CD4-positive, alpha-beta T cell (primary cell): ENCODE results near the gene STK35. TPM values are rescaled to one million over a fixed set of nuclear protein-coding genes. Genes with fewer than 3 reads are reported as not detected.

Experiments
- ATAC-seq: fragments of 200-7000 bp; cut with Tn5 transposase; one replicate; pipeline ENCODE4 v1.10.0; 2022; ENCODE audit warnings: mild to moderate bottlenecking; ENCODE audit not compliant: poor library complexity
- CTCF ChIA-PET: fragments of 350-600 bp; sonication (Branson Sonifier 250); formaldehyde crosslinking; loops from one replicate; lab custom pipeline; 2021; ENCODE audit warnings: antibody characterized with exemption, inconsistent platforms; lab: Charles Lee
- POLR2A ChIA-PET: fragments of 350-600 bp; sonication (Branson Sonifier 250); formaldehyde crosslinking; loops from one replicate; lab custom pipeline; 2021; ENCODE audit warnings: antibody characterized with exemption, inconsistent platforms; lab: Charles Lee
- DNase-seq, 14 experiments: peaks; one replicate each; pipeline ENCODE4 v3.0.0-alpha.2; 2013 to 2020; ENCODE audit warnings: mixed read lengths in 2 of 14
- H3K27ac ChIP-seq, 2 donors: one replicate each; pipeline versions ENCODE4 v1.5.1 to v1.7.0; 2013; ENCODE audit warnings: low read length in 2 of 2, low read depth in 1 of 2, mild to moderate bottlenecking in 1 of 2
- H3K27me3 ChIP-seq, 2 experiments: 1 replicate in 1 of 2; 2 replicates in 1 of 2; pipeline versions ENCODE4 v1.6.1 to v1.7.0; 2013; ENCODE audit warnings: low read length in 2 of 2, control low read depth in 1 of 2, mild to moderate bottlenecking in 1 of 2, moderate library complexity in 1 of 2; ENCODE audit not compliant: insufficient read depth in 2 of 2, control insufficient read depth in 1 of 2
- H3K36me3 ChIP-seq: one replicate; pipeline ENCODE4 v1.6.1; 2013; ENCODE audit warnings: low read length, control low read depth; ENCODE audit not compliant: insufficient read depth
- H3K4me1 ChIP-seq: one replicate; pipeline ENCODE4 v1.6.1; 2013; ENCODE audit warnings: low read length, control low read depth; ENCODE audit not compliant: insufficient read depth
- H3K4me3 ChIP-seq: one replicate; pipeline ENCODE4 v1.5.1; 2013; ENCODE audit warnings: mild to moderate bottlenecking, low read length, moderate library complexity
- H3K9me3 ChIP-seq, 2 experiments: 1 replicate in 1 of 2; 2 replicates in 1 of 2; pipeline versions ENCODE4 v1.6.1 to v1.7.0; 2013; ENCODE audit warnings: low read length in 2 of 2, mild to moderate bottlenecking in 2 of 2, control low read depth in 1 of 2, moderate library complexity in 1 of 2; ENCODE audit not compliant: control insufficient read depth in 1 of 2, insufficient read depth in 1 of 2
- H3K27ac Mint-ChIP-seq: one replicate; pipeline ENCODE4 v1.8.0; 2020; ENCODE audit warnings: mixed read lengths
- H3K27me3 Mint-ChIP-seq: one replicate; pipeline ENCODE4 v1.8.0; 2021; ENCODE audit warnings: mixed read lengths
- H3K36me3 Mint-ChIP-seq: one replicate; pipeline ENCODE4 v1.8.0; 2021; ENCODE audit warnings: low read depth, mixed read lengths
- H3K4me1 Mint-ChIP-seq: one replicate; pipeline ENCODE4 v1.8.0; 2021; ENCODE audit warnings: low read depth, mixed read lengths
- H3K4me3 Mint-ChIP-seq: one replicate; pipeline ENCODE4 v1.8.0; 2020; ENCODE audit warnings: mild to moderate bottlenecking, mixed read lengths
- H3K9me3 Mint-ChIP-seq: one replicate; pipeline ENCODE4 v1.8.0; 2020; ENCODE audit warnings: mixed read lengths
- CTCF ChIP-seq: fragments of 200-600 bp; IDR thresholded peaks from one replicate; pipeline ENCODE4 v1.8.0; 2022; ENCODE audit warnings: antibody characterized with exemption, mild to moderate bottlenecking
- intact Hi-C, 2 experiments: fragments of 100-400 bp; cut with DNase I in 1 of 2; cut with micrococcal nuclease in 1 of 2; formaldehyde crosslinking; loops; one replicate each; pipeline versions ENCODE4 v1.15.1 to v1.9.0; 2023 to 2025; cut with DNase I, micrococcal nuclease
- total RNA-seq, 174 experiments: library from RNA in 2 of 174; stranded (reverse) in 2 of 174; gene quantifications; one replicate each; pipeline ENCODE4 v1.2.3 and lab custom pipeline; 2021 to 2026

The STK35 gene
- total RNA-seq, 2 experiments from 2014 or later, result 18.9 to 19.6 TPM

- H3K36me3 ChIP-seq, result no peaks in the 10 kb centered on the region
- no peak overlapping the region for H3K4me3 ChIP-seq
- Mint-ChIP-seq H3K36me3 (no peaks in the 10 kb centered on the region), H3K27me3 (peaks cover 65% of the 10 kb centered on the region), H3K9me3 (no peaks in the 10 kb centered on the region), H3K4me3 (no peak overlapping the region), H3K27ac (no peak overlapping the region), H3K4me1 (no peaks in the 10 kb centered on the region)
- peaks cover 15 to 19% of the 10 kb centered on the region in 2 experiments for H3K27me3 ChIP-seq
- H3K4me1 ChIP-seq, result no peaks in the 10 kb centered on the region
- POLR2A ChIA-PET, result no interaction called here
- ATAC-seq (no peak), DNase-seq (peak in 2 of 14 experiments; percentile 23 to 49)
- CTCF ChIA-PET, result no interaction called here
- intact Hi-C loops, result no loop called here
- H3K9me3 ChIP-seq, result no peaks in the 10 kb centered on the region
- no peak overlapping the region for H3K27ac ChIP-seq
- no peak for TF ChIP-seq CTCF
Measured at GRCh38 chr20:2084703-2085102, 16.9 kb upstream of the STK35 start.

- ATAC-seq, result no peak
- H3K9me3 Mint-ChIP-seq, result no peaks in the 10 kb centered on the region
Measured at GRCh38 chr20:2086177-2086979, 15.2 kb upstream of the STK35 start.

GRCh38 chr20:2086980-2087377 lies 14.6 kb upstream of the STK35 start:
- Histone ChIP-seq H3K9me3 (no peaks in the 10 kb centered on the region), H3K4me1 (no peaks in the 10 kb centered on the region), H3K4me3 (no peak overlapping the region), H3K27me3 (peaks cover 6 to 21% of the 10 kb centered on the region in 2 experiments), H3K27ac (no peak overlapping the region), H3K36me3 (no peaks in the 10 kb centered on the region)
- ChIA-PET CTCF (no interaction called here), POLR2A (no interaction called here)
- Mint-ChIP-seq H3K9me3 (no peaks in the 10 kb centered on the region), H3K36me3 (no peaks in the 10 kb centered on the region), H3K4me3 (no peak overlapping the region), H3K27me3 (peaks cover 66% of the 10 kb centered on the region), H3K4me1 (no peaks in the 10 kb centered on the region), H3K27ac (no peak overlapping the region)
- TF ChIP-seq CTCF, result no peak
- intact Hi-C loops, result no loop called here
- DNase-seq, result no peak
- no peak for ATAC-seq

More at GRCh38 chr20:2086177-2086979, 15.2 kb upstream of the STK35 start:
- H3K27me3 Mint-ChIP-seq, result peaks cover 66% of the 10 kb centered on the region
- H3K27ac Mint-ChIP-seq, result no peak overlapping the region
- TF ChIP-seq CTCF, result no peak
- POLR2A ChIA-PET, result no interaction called here
- CTCF ChIA-PET, result no interaction called here
- intact Hi-C loops, result no loop called here
- Histone ChIP-seq H3K4me1 (no peaks in the 10 kb centered on the region), H3K4me3 (no peak overlapping the region), H3K9me3 (no peaks in the 10 kb centered on the region), H3K27ac (no peak overlapping the region), H3K27me3 (peaks cover 6 to 21% of the 10 kb centered on the region in 2 experiments), H3K36me3 (no peaks in the 10 kb centered on the region)
- no peaks in the 10 kb centered on the region for H3K4me1 Mint-ChIP-seq
- DNase-seq, result no peak
- no peak overlapping the region for H3K4me3 Mint-ChIP-seq
- no peaks in the 10 kb centered on the region for H3K36me3 Mint-ChIP-seq
